ENCODE data around the gene LDLRAD4. TPM values are rescaled to one million over a fixed set of nuclear protein-coding genes. Genes with fewer than 3 reads are reported as not detected.

The LDLRAD4 gene
- total and polyA plus RNA-seq, 11 donors = 10.4 to 44.0 (median 29.6) TPM

DNA sequence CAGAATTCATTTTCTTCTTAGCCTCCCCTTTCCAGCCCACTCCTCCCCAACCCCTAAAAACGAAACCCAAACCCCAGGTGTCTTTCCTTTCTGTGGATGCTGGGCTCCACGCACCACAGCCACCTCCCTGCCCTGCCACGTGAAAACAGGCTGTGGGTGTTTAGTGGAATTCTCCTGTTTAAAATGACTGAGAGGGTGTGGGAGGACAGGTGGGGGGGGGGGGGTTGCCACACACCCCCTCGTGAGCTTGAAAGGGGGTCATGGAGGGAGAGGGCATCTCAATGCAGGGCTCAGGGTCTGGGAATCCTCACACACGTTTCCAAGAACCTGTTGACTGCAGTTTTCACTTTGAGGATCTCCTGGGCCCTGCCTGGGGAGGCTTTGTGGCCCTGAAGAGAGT, 397.5 kb downstream of the LDLRAD4 start:
- no peak for ATAC-seq
- H3K27ac ChIP-seq = peak overlapping the region in 9 of 12 donors; percentile 27 to 93 (median 84)
- H3K4me1 ChIP-seq = peaks cover 3 to 73% (median 34%) of the 10 kb centered on the region in 12 donors
- intact Hi-C loops (cut with DNase I) = loop anchor here in 4 of 10 donors (5.0 to 10.0 kb wide), 4 partner anchors 51 to 181 kb away; no protein-coding TSS in a partner anchor
- 68 to 81% (median 79%) methylated on average over 5 of the region's 5 CpGs for WGBS, 4 donors
- H3K27me3 ChIP-seq = no peaks in the 10 kb centered on the region
- TF ChIP-seq, protein P1, sequence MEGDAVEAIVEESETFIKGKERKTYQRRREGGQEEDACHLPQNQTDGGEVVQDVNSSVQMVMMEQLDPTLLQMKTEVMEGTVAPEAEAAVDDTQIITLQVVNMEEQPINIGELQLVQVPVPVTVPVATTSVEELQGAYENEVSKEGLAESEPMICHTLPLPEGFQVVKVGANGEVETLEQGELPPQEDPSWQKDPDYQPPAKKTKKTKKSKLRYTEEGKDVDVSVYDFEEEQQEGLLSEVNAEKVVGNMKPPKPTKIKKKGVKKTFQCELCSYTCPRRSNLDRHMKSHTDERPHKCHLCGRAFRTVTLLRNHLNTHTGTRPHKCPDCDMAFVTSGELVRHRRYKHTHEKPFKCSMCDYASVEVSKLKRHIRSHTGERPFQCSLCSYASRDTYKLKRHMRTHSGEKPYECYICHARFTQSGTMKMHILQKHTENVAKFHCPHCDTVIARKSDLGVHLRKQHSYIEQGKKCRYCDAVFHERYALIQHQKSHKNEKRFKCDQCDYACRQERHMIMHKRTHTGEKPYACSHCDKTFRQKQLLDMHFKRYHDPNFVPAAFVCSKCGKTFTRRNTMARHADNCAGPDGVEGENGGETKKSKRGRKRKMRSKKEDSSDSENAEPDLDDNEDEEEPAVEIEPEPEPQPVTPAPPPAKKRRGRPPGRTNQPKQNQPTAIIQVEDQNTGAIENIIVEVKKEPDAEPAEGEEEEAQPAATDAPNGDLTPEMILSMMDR (IDR thresholded peaks at IDR 0.05) = no peak
- no peak for TF ChIP-seq POLR2A (IDR thresholded peaks at IDR 0.05)
- no peak for DNase-seq
- no peaks in the 10 kb centered on the region for H3K9me3 ChIP-seq
- no peak overlapping the region for H3K4me3 ChIP-seq
- peaks cover 0 to under 1% (median 0%) of the 10 kb centered on the region in 9 donors for H3K36me3 ChIP-seq

DNA sequence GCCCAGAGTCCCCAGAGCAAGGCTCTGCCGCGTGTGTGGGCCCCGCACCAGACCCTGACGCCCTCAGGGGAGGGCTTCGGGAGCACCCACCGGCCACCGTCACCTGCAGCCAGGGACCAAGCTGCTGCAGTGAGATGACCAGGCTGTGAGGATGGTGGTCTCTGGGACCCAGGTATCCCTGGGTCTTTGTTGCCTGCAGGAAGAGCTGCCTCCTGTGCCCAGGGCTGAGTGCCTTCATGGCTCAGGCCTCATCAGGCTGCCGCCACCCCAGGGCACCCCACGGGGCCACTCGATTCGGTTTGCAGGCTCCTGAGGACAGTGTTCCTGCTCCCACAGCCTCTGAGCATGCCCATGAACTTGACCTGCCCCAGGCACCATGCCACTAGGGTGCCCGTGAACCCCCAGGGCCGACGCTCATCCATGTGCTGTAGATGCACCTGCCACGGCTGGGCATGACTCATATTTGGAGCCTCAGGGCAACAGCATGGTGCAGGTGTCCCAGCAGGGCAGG, 398.0 kb downstream of the LDLRAD4 start:
- no peak for ATAC-seq
- no peak for DNase-seq
- H3K27ac ChIP-seq = peak overlapping the region in 3 of 12 donors; percentile 78 to 93 (median 84)
- H3K27me3 ChIP-seq = no peaks in the 10 kb centered on the region
- peaks cover 0 to 5% (median 0%) of the 10 kb centered on the region in 9 donors for H3K36me3 ChIP-seq
- no peaks in the 10 kb centered on the region for H3K9me3 ChIP-seq
- no peak for TF ChIP-seq POLR2A (IDR thresholded peaks at IDR 0.05)
- TF ChIP-seq, protein P1 (IDR thresholded peaks at IDR 0.05) = no peak
- WGBS, 4 donors = 94 to 98% (median 95%) methylated on average over 8 to 15 of the region's 15 CpGs
- H3K4me1 ChIP-seq = peaks cover 3 to 67% (median 30%) of the 10 kb centered on the region in 12 donors
- H3K4me3 ChIP-seq = no peak overlapping the region
- intact Hi-C loops (cut with DNase I) = loop anchor here in 4 of 10 donors (5.0 to 10.0 kb wide), 4 partner anchors 52 to 182 kb away; no protein-coding TSS in a partner anchor

DNA sequence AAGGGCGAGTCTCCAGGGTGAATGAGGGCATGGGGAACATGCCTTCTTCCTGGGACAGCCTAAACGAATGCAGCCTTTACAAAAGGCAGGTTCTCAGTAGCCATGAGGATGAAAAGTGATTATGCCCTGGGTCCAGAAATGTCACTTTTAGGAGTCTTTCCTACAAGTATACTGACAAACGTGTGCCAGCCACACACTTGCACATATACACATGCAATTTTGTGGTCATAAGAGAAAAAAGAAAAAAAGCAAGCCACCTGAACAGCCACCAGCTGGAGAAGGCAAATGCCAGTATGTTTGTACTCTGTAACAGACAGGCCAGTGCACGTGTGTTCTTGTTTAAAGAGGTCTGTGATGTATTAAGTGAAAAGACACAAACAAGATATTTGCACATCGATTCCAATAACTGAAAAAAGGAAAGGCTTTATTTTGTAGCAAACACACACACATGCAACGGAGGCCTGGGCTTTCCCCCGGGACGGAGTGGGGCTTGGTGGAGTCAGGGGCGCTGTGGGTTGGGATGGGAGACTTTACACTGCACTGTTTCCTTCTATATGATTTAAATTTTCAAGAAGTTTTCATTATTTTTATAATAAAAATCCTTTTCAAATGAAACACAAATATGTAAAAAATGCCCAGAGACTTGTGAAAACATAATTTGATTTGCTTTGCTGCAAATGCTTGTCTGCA, 399.4 kb downstream of the LDLRAD4 start:
- no peak for DNase-seq

More for the DNA sequence above, 399.4 kb downstream of the LDLRAD4 start:
- Histone ChIP-seq H3K27me3 (no peaks in the 10 kb centered on the region), H3K36me3 (peaks cover 0 to 14% (median 0%) of the 10 kb centered on the region in 9 donors), H3K27ac (no peak overlapping the region), H3K4me1 (peaks cover 3 to 53% (median 25%) of the 10 kb centered on the region in 12 donors), H3K4me3 (no peak overlapping the region), H3K9me3 (no peaks in the 10 kb centered on the region)
- TF ChIP-seq, protein P1 (IDR thresholded peaks at IDR 0.05) = no peak
- no peak for TF ChIP-seq POLR2A (IDR thresholded peaks at IDR 0.05)
- 86 to 90% (median 89%) methylated on average over 9 of the region's 9 CpGs for WGBS, 4 donors
- intact Hi-C loops (cut with DNase I) = loop anchor here in 4 of 10 donors (5.0 to 10.0 kb wide), 4 partner anchors 53 to 183 kb away; no protein-coding TSS in a partner anchor
- no peak for ATAC-seq
